KMS-11 (cell line): ENCODE measurements around the gene CTSH.

ENCODE experiments used
- H2AFZ ChIP-seq: fragments of 200-600 bp; sonication (generic); 2 replicates; pipeline ENCODE4 v1.6.1; 2016; ENCODE audit warnings: antibody characterized with exemption, mixed run types, low read depth
- H3K27ac ChIP-seq: fragments of 200-600 bp; sonication (generic); 2 replicates; pipeline ENCODE4 v1.6.1; 2016; ENCODE audit warnings: mild to moderate bottlenecking, mixed run types
- H3K27me3 ChIP-seq: fragments of 200-600 bp; sonication (generic); 2 replicates; pipeline ENCODE4 v1.6.1; 2017; ENCODE audit warnings: mild to moderate bottlenecking, low read depth, mixed run types, moderate library complexity; ENCODE audit not compliant: insufficient read depth
- H3K36me3 ChIP-seq: fragments of 200-600 bp; sonication (generic); 2 replicates; pipeline ENCODE4 v1.6.1; 2017; ENCODE audit warnings: mild to moderate bottlenecking, mixed run types; ENCODE audit not compliant: insufficient read depth
- H3K4me1 ChIP-seq: fragments of 200-600 bp; sonication (generic); 2 replicates; pipeline ENCODE4 v1.6.1; 2016; ENCODE audit warnings: mild to moderate bottlenecking, low read depth, mixed run types; ENCODE audit not compliant: poor library complexity, severe bottlenecking
- H3K4me2 ChIP-seq: fragments of 200-600 bp; sonication (generic); 2 replicates; pipeline ENCODE4 v1.7.0; 2016; ENCODE audit warnings: mild to moderate bottlenecking, mixed run types
- H3K4me3 ChIP-seq: fragments of 200-600 bp; sonication (generic); IDR thresholded peaks from 2 replicates; pipeline ENCODE4 v1.6.1; 2017; ENCODE audit warnings: low read depth, low read length, mixed read lengths; ENCODE audit not compliant: insufficient read depth
- H3K79me2 ChIP-seq: fragments of 200-600 bp; sonication (generic); 2 replicates; pipeline ENCODE4 v1.6.1; 2016; ENCODE audit warnings: low read depth, mixed run types; ENCODE audit not compliant: insufficient read depth
- H3K9ac ChIP-seq: fragments of 200-600 bp; sonication (generic); 2 replicates; pipeline ENCODE4 v1.6.1; 2016; ENCODE audit warnings: mild to moderate bottlenecking, mixed run types
- H4K20me1 ChIP-seq: fragments of 200-600 bp; sonication (generic); 2 replicates; pipeline ENCODE4 v1.6.1; 2016; ENCODE audit warnings: mild to moderate bottlenecking, mixed run types; ENCODE audit not compliant: insufficient read depth
- TF ChIP-seq, protein P1 (sequence below): fragments of 200-600 bp; sonication (generic); conservative IDR thresholded peaks from 2 replicates; pipeline ENCODE4 v1.6.1; 2017; ENCODE audit warnings: low read depth, mild to moderate bottlenecking, antibody characterized with exemption, low read length, moderate library complexity, mixed read lengths

Gene CTSH

DNA sequence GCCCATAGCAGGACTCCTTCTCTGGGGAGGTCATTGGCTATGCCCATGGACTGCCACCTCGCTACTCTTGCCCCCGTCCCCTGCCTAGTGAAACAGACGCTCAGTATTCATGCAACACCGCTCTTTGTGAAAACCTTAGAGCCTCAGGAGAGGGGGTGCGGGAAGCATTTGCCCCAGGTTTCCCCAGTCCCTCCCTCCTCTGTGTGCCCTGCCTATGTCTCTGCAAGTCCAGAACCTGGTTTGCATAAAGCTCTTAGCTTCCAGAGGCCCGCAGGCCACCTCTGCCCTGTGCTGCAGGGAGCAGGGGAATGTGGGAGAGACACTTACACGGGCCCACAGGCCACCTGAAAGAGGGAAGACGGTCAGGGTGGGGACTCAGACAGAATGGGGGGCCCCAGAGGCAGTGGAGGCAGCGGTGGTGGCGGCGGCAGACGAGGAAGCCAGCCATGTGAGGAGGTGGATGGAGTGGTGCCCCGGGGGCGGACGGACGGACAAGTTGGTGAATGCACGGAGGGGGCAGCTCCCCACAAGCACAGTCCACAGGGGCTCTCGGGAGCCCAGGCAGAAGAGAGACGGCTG lies 33.8 kb upstream of the CTSH start:
- Histone ChIP-seq H3K79me2 (no peaks in the 10 kb centered on the region), H3K4me3 (no peak overlapping the region), H3K27ac (no peak overlapping the region), H4K20me1 (no peaks in the 10 kb centered on the region), H3K4me1 (peaks cover 32% of the 10 kb centered on the region), H2AFZ (no peak overlapping the region), H3K27me3 (no peaks in the 10 kb centered on the region), H3K9ac (no peak overlapping the region), H3K4me2 (no peak overlapping the region; the same call in 1 of the 2 replicates), H3K36me3 (no peaks in the 10 kb centered on the region)
- TF ChIP-seq, protein P1, sequence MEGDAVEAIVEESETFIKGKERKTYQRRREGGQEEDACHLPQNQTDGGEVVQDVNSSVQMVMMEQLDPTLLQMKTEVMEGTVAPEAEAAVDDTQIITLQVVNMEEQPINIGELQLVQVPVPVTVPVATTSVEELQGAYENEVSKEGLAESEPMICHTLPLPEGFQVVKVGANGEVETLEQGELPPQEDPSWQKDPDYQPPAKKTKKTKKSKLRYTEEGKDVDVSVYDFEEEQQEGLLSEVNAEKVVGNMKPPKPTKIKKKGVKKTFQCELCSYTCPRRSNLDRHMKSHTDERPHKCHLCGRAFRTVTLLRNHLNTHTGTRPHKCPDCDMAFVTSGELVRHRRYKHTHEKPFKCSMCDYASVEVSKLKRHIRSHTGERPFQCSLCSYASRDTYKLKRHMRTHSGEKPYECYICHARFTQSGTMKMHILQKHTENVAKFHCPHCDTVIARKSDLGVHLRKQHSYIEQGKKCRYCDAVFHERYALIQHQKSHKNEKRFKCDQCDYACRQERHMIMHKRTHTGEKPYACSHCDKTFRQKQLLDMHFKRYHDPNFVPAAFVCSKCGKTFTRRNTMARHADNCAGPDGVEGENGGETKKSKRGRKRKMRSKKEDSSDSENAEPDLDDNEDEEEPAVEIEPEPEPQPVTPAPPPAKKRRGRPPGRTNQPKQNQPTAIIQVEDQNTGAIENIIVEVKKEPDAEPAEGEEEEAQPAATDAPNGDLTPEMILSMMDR: no peak

DNA sequence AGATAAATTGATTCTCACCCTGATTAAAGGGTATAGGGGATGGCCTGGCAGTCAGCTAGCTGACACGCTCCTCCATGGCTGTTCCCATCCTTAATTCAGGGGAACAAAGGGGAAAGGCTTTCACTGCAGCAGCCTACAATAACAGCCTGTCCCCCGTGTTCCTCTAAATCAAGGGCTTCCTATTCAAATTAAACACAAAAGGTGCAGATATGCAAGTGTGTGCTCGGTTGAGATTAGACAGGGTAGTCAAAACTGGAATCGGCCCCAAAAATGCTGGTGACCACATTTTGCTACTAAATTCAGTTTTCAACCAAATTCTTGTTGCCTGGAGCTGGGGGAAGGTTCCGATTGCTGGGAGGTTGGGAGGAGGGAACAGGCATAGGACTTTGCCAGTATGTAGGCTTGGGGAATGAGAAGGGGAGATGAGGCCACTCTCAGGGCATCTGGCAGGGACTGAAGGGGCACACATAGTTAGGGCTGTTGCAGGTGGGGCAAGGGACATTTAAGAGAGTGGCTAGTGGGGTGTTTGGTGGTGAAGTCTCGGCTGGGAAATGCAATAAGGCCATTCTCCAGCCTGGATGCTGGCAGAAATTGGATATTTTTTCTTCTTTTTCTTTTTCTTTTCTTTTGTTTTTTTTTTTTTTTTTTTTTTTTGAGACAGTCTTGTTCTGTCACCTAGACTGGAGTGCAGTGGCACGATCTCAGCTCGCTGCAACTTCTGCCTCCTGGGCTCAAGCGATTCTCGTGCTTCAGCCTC lies 32.9 kb upstream of the CTSH start:
- Histone ChIP-seq H4K20me1 (no peaks in the 10 kb centered on the region), H2AFZ (peak overlapping the region; percentile 97), H3K36me3 (no peaks in the 10 kb centered on the region), H3K27me3 (no peaks in the 10 kb centered on the region), H3K4me2 (peak overlapping the region; percentile 95), H3K4me3 (no peak overlapping the region), H3K4me1 (peaks cover 32% of the 10 kb centered on the region), H3K27ac (peak overlapping the region; percentile 95), H3K79me2 (no peaks in the 10 kb centered on the region), H3K9ac (peak overlapping the region; percentile 66; the same call in 1 of the 2 replicates)
- TF ChIP-seq, protein P1: no peak

DNA sequence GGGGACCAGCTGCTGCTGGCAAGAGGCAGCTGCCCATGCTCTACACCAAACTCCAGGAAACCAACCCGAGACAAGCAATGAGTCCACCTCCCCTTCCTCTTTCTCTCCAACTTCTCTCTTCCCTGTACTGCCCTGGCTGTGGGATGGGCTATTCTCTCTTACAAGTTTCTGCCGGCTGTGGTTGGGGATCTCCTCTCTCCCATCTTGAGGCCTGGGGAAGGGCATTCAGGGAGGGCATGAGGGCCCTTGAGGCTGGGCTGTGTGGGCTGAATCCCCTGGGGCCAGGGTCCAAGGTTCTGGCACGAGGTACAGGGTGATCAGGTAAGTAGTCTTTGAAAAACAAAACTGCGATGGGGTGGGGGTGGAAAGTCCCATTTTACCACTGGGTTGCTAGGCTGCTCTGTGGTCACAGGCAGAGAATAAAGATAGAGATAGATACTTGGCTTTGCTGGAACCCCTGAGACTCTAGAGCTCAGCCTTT lies 32.3 kb upstream of the CTSH start:
- H3K36me3 ChIP-seq: no peaks in the 10 kb centered on the region
- H3K4me2 ChIP-seq: peak overlapping the region; percentile 95
- peak overlapping the region; percentile 95 for H3K27ac ChIP-seq
- no peaks in the 10 kb centered on the region for H4K20me1 ChIP-seq
- H3K27me3 ChIP-seq: no peaks in the 10 kb centered on the region
- no peaks in the 10 kb centered on the region for H3K79me2 ChIP-seq
- peak overlapping the region; percentile 66 for H3K9ac ChIP-seq
- H3K4me1 ChIP-seq: peaks cover 32% of the 10 kb centered on the region
- H2AFZ ChIP-seq: peak overlapping the region; percentile 97
- no peak overlapping the region for H3K4me3 ChIP-seq
- TF ChIP-seq, protein P1: no peak

DNA sequence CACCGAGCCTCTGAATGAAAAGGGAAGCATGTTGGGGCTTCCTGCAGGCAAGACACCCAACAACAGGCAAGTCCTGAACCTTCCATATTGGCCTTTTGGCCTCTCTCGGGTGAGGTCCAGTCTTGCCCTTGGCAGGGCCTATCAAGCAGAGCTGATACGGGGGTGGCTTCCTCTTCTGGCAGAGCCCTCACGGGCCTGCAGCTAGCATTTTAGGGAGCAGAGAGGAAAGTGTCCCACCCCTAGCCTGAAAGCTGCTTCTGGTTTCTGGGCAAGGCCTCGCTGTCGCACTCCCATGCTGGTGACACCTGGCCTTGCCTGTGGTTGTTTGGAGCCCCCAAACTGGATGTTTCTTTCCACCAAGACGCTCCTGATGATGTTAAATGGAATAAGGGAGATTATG lies 31.8 kb upstream of the CTSH start:
- Histone ChIP-seq H3K27ac (peak overlapping the region; percentile 95), H3K4me1 (peaks cover 32% of the 10 kb centered on the region), H3K4me2 (peak overlapping the region; percentile 95), H3K4me3 (no peak overlapping the region), H3K9ac (peak overlapping the region; percentile 66), H3K79me2 (no peaks in the 10 kb centered on the region), H3K27me3 (no peaks in the 10 kb centered on the region), H3K36me3 (no peaks in the 10 kb centered on the region), H2AFZ (peak overlapping the region; percentile 97), H4K20me1 (no peaks in the 10 kb centered on the region)
- TF ChIP-seq, protein P1: no peak
